HG02623 (cell line): ENCODE results near the gene RNASE9.
"Not testable (repeated sequence)": the region's sequence is repeated elsewhere in the genome, so short reads cannot be mapped to it uniquely, and the experiment has no call there.

Source experiments
- ATAC-seq: cut with Tn5 transposase; IDR thresholded peaks from one replicate; pipeline ENCODE4 v1.9.1; 2021; ENCODE audit warnings: moderate library complexity; ENCODE audit not compliant: unreplicated experiment

Gene RNASE9

GRCh38 chr14:20560961-20561360, at the start of gene RNASE9:
Gene RNASE9, minus strand, starts transcription at chr14:20561047.
- no peak for ATAC-seq

- no peak for ATAC-seq
Observed at GRCh38 chr14:20610002-20610765, 49.3 kb upstream of the RNASE9 start.

GRCh38 chr14:20609215-20610001, 48.6 kb upstream of the RNASE9 start:
- ATAC-seq = no peak

- ATAC-seq = no peak
Observed at GRCh38 chr14:20608383-20609110, 47.7 kb upstream of the RNASE9 start.

GRCh38 chr14:20607617-20608016, 46.8 kb upstream of the RNASE9 start:
- no peak for ATAC-seq

GRCh38 chr14:20606902-20607242, 46.0 kb upstream of the RNASE9 start:
- ATAC-seq = no peak

- no peak for ATAC-seq
Observed at GRCh38 chr14:20606190-20606901, 45.5 kb upstream of the RNASE9 start.

- ATAC-seq = no peak
Observed at GRCh38 chr14:20603813-20604690, 43.2 kb upstream of the RNASE9 start.

GRCh38 chr14:20602583-20602982, 41.7 kb upstream of the RNASE9 start:
- no peak for ATAC-seq

GRCh38 chr14:20601522-20601921, 40.7 kb upstream of the RNASE9 start:
- ATAC-seq = no peak

- ATAC-seq = no peak
Observed at GRCh38 chr14:20597108-20597507, 36.3 kb upstream of the RNASE9 start.

- not testable (repeated sequence) for ATAC-seq
Observed at GRCh38 chr14:20595726-20596125, 34.9 kb upstream of the RNASE9 start.

- ATAC-seq = no peak
Observed at GRCh38 chr14:20592574-20592973, 31.7 kb upstream of the RNASE9 start.

- no peak for ATAC-seq
Observed at GRCh38 chr14:20591235-20591634, 30.4 kb upstream of the RNASE9 start, which contains the start of gene RNASE12. Gene RNASE12, minus strand, starts transcription at chr14:20591376. Its CDS starts 653 bp downstream, at chr14:20590723.

- ATAC-seq = no peak
Observed at GRCh38 chr14:20587489-20588154, 26.8 kb upstream of the RNASE9 start, which contains the start of gene RNASE11. Gene RNASE11, minus strand, starts transcription at chr14:20588001.

GRCh38 chr14:20583908-20584307, 23.1 kb upstream of the RNASE9 start:
- no peak for ATAC-seq

GRCh38 chr14:20583142-20583541, 22.3 kb upstream of the RNASE9 start:
- no peak for ATAC-seq

- ATAC-seq = no peak
Observed at GRCh38 chr14:20580242-20580641, 19.4 kb upstream of the RNASE9 start.

GRCh38 chr14:20578784-20579502, 18.1 kb upstream of the RNASE9 start:
- ATAC-seq = no peak
